ENCODE measurements around the gene NEUROG2. TPM values are rescaled to one million over a fixed set of nuclear protein-coding genes. Genes with fewer than 3 reads are reported as not detected.

Gene NEUROG2
- total and polyA plus RNA-seq, 8 donors = not detected

- Histone ChIP-seq H3K36me3 (no peaks in the 10 kb centered on the region), H3K4me3 (no peak overlapping the region), H3K4me1 (no peaks in the 10 kb centered on the region), H3K9me3 (no peaks in the 10 kb centered on the region), H3K27ac (no peak overlapping the region), H3K27me3 (no peaks in the 10 kb centered on the region)
- intact Hi-C loops (cut with DNase I) = no loop called here
- FAIRE-seq = no peak
- 71 to 76% methylated on average over 3 of the region's 3 CpGs for WGBS, 2 donors
- ATAC-seq = no peak
- TF ChIP-seq CTCF (IDR thresholded peaks at IDR 0.05) = no peak
- DNase-seq = no peak
Measured at GRCh38 chr4:112532267-112532666, 16.3 kb upstream of the NEUROG2 start.

DNA sequence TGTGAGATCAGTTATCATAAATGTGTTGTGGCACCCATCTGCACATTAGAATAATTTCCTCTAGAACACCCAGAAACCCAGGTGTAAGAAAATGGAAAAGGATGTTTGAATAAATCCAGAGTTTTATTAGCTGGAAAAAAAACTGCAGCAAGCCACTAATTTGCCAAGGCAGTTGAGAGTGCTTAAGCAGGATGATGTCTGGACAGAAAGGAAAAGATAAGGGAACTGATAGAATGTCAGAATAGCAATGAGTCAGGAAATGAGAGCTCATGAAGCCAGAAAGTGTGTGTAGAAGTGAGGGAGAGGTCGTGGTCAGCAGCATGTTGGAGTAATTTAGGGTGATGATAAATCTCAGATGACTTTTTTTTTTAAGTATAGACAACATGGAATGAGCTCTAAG is 15.2 kb upstream of the NEUROG2 start:
- FAIRE-seq (no peak), DNase-seq (no peak), ATAC-seq (no peak)
- no peaks in the 10 kb centered on the region for H3K27me3 ChIP-seq
- TF ChIP-seq CTCF (IDR thresholded peaks at IDR 0.05) = no peak
- no peak overlapping the region for H3K27ac ChIP-seq
- intact Hi-C loops (cut with DNase I) = no loop called here
- no peak overlapping the region for H3K4me3 ChIP-seq
- H3K9me3 ChIP-seq = no peaks in the 10 kb centered on the region
- no peaks in the 10 kb centered on the region for H3K36me3 ChIP-seq
- 26 to 32% methylated on average over 1 of the region's 1 CpG for WGBS, 2 donors
- no peaks in the 10 kb centered on the region for H3K4me1 ChIP-seq

GRCh38 chr4:112526061-112526460 is 10.1 kb upstream of the NEUROG2 start:
- H3K4me1 ChIP-seq = no peaks in the 10 kb centered on the region
- 63 to 71% methylated on average over 1 of the region's 1 CpG for WGBS, 2 donors
- H3K27me3 ChIP-seq = peaks cover 0 to 19% (median 4%) of the 10 kb centered on the region in 4 donors
- DNase-seq (no peak), ATAC-seq (no peak), FAIRE-seq (no peak)
- H3K36me3 ChIP-seq = no peaks in the 10 kb centered on the region
- H3K27ac ChIP-seq = no peak overlapping the region
- H3K9me3 ChIP-seq = no peaks in the 10 kb centered on the region
- H3K4me3 ChIP-seq = no peak overlapping the region
- intact Hi-C loops (cut with DNase I) = no loop called here
- TF ChIP-seq CTCF (IDR thresholded peaks at IDR 0.05) = no peak

GRCh38 chr4:112523764-112524505 is 8.0 kb upstream of the NEUROG2 start:
- no peaks in the 10 kb centered on the region for H3K9me3 ChIP-seq
- ATAC-seq = peak; percentile 91 to 97 (median 96)
- whole genome bisulfite sequencing, 2 donors = 2 to 3% methylated on average over 45 to 46 of the region's 46 CpGs
- no peaks in the 10 kb centered on the region for H3K36me3 ChIP-seq
- H3K4me3 ChIP-seq = peak overlapping the region; percentile 3 to 46 (median 25)
- peak; percentile 73 to 91 (median 80) for DNase-seq
- peak; percentile 69 to 73 (median 70) for TF ChIP-seq CTCF (IDR thresholded peaks at IDR 0.05)
- H3K4me1 ChIP-seq = no peaks in the 10 kb centered on the region
- no peak overlapping the region for H3K27ac ChIP-seq
- FAIRE-seq = no peak
- peaks cover 0 to 38% (median 12%) of the 10 kb centered on the region in 4 donors for H3K27me3 ChIP-seq
- intact Hi-C loops (cut with DNase I) = no loop called here

Data from pancreas (tissue), 10 donors.